GM18907 (cell line): ENCODE results near the gene MAP4K3.
"Not testable (repeated sequence)": the region's sequence is repeated elsewhere in the genome, so short reads cannot be mapped to it uniquely, and the experiment has no call there.

ENCODE experiments used
- ATAC-seq: cut with Tn5 transposase; IDR thresholded peaks from one replicate; pipeline ENCODE4 v1.9.1; 2021; ENCODE audit warnings: mild to moderate bottlenecking, moderate library complexity; ENCODE audit not compliant: unreplicated experiment

Gene MAP4K3

DNA sequence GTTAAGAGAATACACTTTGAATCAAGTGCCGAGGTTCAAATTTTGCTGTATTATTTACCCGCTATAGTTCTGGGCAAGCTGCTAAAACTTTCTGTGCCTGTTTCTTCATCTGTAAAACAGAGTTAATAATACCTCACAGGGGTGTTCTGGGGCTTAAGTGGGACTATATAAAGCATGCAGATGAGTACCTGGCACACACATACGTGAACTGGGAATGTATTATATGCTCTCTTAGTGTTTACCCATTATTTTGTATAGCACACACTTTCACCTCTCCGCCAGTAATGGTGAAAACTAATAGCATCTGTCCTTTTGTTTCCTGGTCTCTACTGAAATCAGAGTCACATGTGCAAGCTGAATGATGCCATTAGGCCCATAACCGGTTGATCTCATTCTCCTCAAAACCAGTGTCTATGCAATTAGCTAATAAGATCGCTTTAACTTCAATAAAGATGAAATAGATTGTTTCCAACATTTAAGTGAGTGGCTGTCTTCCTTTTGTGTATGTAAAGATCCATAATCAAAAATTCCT lies 189.5 kb downstream of the MAP4K3 start:
- no peak for ATAC-seq

DNA sequence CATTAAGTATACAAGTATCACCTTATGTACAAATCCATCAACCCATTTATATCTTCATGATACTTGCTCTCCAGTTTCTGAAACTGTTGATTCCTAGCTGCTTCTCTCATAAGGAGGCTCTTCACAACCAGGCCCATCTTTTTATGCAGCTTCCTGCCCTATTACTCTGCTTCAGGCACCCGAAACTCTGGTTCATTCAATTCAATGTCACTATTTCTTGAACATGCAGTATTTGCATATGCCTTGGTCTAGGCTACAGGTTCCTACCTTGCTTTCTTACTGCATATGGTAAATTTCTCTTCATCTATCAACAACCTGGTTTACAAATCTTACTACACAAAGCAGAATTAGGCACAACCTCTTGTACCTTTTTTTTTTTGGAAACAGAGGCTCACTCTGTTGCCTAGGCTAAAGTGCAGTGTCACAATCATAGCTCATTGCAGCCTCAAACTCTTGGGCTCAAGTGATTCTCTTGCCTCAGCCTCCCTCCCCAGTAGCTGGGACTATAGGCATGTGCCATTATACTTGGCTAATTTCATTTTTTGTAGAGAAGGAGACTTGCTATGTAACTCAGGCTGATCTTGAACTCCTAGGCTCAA lies 190.6 kb downstream of the MAP4K3 start:
- ATAC-seq: peak; percentile 40

DNA sequence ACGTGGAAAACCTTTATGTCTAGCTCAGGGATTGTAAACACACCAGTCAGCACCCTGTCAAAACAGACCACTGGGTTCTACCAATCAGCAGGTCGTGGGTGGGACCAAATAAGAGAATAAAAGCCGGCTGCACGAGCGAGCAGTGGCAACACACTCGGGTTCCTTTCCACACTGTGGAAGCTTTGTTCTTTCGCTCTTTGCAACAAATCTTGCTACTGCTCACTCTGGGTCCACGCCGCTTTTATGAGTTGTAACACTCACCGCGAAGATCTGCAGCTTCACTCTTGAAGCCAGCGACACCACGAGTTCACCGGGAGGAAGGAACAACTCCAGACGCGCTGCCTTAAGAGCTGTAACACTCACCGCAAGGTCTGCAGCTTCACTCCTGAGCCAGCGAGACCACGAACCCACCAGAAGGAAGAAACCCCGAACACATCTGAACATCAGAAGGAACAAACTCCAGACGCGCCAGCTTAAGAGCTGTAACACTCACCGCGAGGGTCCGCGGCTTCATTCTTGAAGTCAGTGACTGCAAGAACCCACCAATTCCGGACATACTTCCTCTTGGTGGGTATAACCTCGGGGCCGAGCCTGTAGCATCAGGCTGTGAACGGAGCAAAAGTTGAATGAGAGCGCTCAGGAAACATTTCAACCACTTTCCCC lies 192.0 kb downstream of the MAP4K3 start:
- ATAC-seq: not testable (repeated sequence)

DNA sequence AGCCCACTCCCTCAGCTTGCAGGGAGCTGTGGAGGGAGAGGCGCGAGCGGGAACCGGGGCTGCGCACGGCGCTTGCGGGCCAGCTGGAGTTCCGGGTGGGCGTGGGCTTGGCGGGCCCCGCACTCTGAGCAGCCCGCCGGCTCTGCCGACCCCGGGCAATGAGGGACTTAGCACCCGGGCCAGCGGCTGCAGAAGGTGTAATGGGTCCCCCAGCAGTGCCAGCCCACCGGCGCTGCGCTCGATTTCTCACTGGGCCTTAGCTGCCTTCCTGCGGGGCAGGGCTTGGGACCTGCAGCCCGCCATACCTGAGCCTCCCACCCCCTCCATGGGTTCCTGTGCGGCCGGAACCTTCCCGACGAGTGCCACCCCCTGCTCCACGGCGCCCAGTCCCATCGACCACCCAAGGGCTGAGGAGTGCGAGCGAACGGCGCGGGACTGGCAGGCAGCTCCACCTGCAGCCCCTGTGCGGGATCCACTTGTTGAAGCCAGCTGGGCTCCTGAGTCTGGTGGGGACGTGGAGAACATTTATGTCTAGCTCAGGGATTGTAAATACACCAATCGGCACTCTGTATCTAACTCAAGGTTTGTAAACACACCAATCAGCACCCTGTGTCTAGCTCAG lies 192.7 kb downstream of the MAP4K3 start:
- not testable (repeated sequence) for ATAC-seq

DNA sequence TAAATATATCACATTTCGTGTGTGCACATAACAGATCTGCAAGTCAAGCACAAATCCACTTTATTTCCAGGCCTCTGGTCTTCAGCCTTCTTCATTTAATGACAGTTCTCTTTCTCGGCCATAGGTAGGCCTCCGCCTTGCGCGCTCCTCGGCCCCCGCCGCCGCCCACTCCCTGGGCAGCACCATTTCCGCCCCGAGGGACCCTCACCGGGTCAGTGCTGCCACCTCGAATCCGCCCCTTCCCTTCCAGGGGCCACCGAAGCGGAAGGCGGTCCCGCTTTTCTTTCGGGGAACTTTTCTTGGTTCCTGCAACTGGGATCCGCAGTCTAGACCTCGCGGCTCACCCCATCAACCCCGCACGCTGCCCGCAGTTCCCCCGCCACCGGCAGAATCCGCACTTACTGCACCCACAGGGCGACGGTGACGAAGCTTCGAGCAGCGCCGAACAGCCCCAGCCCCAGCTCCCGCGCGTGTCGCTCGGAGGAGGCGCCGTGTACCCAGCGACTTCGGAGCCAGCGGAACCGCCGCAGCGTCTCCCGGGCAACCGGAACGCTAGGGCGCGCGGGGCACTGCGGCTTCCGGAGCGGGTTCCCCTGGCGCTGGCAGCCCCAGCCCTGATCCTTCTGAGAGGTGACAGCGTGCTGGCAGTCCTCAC lies 193.5 kb downstream of the MAP4K3 start, which contains the start of gene CDKL4:
Gene CDKL4 (minus strand): TSS at position 502 of the 655 bp plus-strand sequence.
- ATAC-seq: no peak

DNA sequence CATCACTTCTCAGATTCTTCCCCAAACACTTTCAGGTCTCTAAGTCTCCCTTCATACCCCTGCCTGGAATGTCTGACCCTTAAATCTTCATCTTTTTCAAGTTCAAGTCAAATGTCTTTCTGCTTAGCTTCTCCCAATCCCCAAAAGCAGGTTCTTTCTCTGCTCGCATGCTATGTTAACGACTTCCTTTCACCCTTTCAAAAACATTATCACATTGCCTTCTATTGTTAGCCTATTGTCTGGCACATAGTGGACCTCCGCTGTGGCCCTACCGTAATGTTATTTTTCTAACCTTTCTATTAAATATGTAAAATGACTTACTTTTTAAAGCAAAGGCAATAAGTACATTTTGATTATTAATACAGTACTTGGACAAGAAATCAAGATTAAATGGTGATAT lies 195.5 kb downstream of the MAP4K3 start:
- no peak for ATAC-seq

DNA sequence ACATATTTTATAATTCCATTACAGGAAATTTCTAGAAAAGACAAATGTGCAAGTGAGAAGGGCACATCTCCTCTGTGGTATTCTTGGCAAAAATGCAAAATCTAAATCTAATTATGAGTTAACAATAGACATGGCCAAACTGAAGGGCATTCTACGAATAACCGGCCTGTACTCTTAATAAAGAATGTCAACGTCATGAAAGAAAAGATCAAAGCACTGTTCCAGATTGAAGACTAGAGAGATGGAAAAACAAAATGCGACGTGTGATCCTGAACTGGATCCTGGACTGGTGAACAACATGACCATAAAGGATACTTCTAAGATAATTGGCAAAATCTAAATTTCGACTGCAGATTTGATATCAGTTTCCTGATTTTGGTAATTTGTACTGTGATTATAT lies 196.3 kb downstream of the MAP4K3 start:
- no peak for ATAC-seq

DNA sequence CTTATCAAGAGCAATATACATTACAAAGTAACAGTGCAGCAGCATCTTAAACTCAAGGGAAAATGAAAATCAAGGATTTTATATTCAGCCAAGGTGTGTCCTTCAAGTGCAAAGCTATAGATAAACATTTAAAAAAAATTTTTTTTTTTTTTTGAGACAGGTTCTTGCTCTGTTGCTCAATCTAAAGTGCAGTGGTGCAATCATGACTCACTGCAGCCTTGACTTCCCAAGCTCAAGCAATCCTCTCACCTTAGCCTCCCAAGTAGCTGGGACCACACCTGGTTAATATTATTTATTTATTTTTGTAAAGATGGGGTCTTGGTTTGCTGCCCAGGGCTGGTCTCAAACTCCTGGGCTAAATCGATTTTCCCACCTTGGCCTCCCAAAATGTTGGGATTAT lies 202.3 kb downstream of the MAP4K3 start:
- no peak for ATAC-seq

DNA sequence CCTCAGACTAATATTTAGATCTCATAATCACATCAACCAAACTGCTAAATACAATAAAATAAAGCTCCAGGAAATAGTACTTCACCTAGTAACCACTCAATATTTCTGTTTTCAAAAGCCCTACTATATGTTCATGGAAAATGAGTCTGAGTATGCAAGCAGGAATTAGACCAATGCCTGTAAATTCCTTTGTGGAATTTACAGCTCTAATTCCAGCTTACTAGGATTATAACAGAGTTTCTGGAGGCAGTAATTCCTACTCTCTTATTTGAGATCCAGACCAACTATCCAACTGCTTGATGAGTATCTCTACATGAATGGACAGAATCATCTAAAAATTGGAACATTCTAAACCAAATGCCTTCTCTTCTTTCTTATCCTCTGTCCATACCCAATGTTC lies 204.9 kb downstream of the MAP4K3 start:
- no peak for ATAC-seq

DNA sequence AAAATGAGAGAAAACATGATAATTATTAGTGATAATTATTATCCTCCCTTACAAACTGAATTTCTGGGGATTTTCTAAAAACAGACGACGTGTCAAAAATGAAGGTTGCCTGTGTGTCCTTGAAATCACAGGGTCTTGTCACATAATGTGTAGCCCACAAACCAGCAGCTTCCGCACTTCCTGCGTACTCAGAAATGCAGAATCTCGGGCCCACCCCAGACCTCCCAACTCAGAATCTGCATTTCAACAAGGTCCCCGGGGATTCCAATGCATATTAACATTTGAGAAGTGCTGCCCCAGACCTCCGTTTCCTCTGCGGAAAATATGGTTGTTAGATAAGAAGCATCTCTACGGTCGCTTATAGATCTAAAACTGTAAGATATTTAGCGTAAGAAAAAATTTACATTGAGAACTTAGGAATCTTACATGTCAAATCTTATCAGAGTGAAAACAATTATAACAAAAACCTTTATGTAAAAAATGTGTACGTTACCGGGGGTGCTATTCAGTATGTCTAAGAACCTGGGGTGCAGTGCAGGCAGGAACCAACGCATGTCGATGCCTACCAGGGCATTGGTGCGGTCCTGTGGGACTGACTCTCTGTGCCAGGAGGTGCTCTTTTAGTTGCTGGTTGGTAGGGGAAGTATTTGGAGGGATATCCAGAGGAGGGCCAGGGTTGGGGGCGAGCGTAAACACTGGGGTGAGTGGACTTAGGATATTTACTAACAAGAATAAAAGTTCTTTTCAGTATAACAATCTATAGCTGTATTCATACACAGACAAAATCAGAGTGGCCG lies 208.5 kb downstream of the MAP4K3 start:
- peak; percentile 39 for ATAC-seq

DNA sequence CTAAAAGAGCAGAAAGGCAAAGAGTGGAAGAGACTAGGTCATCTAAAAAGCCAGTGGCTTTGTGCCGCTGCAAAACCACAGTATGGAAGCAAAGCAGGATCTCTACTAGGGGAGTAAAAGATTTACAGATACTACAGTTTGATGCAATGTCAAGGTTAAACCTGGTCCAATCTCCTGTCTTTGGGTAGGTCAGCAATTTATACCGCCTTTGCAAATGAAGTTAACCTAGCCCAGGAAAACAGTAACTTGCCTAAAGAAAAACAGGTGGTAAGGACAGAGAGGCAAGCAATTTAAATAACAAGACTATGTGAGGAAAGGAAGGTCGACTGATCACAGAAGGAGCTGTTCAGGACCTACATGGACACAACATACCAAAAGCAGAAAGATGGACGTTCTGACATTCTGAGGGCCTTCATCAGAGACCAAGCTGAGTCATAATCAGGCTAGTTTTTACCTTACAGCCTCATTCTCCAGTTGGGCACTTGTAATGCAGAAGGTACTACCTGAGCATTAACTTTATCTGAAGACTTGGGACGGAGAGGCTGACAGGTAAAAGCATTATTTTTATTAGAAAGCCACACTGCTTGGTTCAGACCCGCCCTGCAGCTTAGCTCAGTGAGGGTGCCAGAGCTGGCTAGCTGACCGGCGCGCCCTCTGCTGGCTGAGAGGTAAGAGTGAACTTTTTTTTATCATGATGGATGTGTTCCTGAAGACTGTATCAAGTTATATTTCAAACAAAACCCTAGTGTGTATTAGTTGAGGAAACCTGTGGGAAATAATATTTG lies 209.3 kb downstream of the MAP4K3 start:
- peak; percentile 87 for ATAC-seq

DNA sequence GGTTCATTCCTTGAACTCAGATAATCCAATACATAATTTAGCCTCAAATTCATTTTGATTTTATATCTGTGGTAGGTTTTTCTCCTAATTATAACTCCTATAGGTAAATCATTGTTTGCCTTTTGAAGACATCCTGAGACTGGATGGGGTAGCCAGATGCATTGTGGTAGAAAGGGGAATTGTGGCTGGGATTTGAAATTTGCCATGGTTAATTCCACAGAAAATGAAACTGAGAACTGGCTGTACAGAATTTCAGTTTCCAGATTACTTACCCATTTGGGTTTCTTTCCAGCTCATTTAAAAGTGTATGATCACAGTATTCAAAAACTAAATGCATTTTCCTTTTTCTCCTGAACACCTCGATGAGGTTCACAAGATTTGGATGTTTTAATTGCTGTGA lies 211.5 kb downstream of the MAP4K3 start:
- ATAC-seq: no peak

DNA sequence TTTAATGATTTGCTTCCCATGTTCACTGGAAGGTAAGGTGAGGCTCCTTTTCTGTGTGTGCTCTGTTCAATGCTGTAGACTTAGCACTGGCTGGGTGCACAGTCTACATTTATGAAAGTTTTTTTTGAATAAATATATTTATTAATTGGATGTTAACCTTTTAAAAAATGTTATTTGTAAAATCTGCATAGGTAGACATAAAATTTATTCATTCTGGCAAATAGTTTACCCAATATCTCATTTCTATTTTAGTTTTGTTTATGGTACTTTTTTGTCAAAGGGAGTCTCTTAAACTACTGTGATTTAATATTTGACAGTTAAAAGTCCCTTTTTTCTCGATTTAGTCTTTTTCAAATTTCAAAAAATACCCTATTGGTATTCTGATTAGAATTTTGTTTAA lies 213.2 kb downstream of the MAP4K3 start:
- no peak for ATAC-seq

DNA sequence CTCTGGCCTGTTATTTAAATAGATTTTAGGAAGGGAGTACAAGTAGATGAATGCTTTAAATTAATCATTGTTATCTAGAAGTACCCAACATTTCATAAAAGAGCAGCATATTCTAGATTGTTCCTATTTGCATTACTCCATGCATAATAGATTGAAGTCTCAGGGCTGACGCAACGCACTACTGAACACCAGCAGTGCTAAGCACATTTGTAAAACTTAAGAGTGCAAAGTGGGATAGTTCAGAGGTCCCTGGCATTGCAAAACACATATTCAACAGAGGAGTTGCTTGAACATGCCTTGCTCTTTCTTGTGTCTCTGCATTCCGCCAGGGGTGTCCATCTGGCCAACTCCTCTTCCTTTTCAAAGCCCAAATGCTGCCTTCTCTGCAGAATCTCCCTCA lies 215.6 kb downstream of the MAP4K3 start:
- ATAC-seq: no peak

DNA sequence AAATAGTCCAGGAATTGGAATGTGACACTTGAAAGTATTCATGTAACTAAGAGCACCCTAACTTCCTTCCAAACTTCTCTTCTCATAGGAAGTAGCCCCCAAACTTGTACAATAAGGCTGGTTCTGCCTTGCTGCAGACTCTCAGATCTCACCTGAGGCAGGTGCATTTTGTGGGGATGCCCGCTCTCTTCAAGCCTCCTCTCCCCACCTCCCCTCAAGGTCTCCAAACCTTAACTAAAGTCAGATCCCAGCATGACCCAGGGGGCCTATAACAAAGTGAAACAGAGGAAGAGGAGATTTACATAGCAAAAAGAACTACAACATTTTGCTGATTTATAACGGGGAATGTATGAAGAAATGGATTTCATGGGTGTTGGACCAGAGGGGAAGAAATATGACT lies 216.9 kb downstream of the MAP4K3 start:
- no peak for ATAC-seq

DNA sequence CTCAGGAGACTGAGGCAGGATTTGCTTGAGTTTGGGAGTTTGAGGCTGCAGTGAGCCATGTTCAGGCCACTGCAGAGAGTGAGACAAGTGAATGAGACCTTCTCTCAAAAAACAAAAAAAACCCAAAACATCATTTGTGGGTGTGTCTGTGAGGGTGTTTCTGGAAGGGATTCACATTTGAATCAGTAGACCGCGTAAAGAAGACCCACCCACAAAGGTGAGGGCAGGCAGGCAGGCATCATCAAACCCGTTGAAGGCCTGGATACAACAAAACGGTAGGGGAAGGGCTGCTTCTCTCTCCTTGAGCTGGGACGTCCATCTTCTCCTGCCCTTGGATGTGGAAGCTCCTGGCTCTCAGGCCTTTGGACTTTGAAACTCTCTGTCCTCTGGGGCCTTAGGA lies 218.7 kb downstream of the MAP4K3 start:
- ATAC-seq: no peak

DNA sequence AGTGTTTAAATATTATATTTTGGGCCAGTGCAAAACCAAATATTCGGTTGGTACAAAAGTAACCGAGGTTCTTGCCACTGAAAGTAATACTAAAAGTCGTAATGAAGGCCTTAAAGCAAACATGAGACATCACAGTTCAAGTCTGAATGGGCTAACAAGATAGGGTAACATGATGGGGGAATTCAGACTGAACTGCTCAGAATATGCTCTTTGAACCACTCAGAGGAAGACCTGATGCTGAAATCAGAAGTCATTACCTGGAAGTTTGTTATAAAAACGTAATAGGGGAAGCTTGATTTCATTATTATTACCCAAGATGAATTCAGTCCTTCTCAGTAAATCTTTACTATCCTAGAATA lies 219.9 kb downstream of the MAP4K3 start:
- ATAC-seq: peak; percentile 52

DNA sequence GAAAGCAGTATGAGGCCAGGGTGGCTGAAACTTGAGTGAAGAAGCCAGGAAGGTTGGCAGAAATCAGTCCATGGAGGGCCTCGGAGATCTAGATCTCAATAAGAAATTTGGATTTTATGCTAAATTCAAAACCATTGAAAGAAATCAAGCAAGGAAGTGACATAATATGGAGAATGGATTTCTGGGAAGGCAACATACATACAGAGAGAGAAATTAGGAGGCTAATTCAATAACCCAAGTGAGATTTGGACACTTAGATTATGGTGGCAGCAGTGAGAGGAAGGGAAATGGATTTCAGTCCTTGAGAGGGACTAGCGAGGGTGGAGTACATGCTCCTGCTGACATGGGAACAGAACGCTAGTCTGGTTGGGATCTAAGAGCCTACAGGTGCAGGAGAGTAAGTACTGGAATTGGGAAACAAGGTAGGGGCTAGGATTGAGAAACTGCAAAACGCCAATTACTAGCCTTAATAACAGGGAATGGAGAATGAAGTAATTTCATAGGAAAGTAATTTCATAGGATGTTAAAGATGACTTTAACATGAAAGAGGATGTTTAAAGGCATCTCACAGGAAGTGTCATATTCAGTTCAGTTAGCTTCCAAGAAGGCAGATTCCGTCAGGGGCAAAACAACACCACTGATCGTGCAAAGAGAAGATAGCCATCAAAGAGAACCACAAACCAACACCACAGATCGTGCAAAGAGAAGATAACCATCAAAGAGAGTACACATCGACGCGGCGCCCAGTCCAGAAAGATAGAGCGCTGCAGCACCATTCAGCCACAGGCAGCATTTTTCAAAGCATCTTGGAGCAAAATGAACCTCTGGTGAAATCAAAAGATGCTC lies 220.5 kb downstream of the MAP4K3 start:
- ATAC-seq: peak; percentile 79

DNA sequence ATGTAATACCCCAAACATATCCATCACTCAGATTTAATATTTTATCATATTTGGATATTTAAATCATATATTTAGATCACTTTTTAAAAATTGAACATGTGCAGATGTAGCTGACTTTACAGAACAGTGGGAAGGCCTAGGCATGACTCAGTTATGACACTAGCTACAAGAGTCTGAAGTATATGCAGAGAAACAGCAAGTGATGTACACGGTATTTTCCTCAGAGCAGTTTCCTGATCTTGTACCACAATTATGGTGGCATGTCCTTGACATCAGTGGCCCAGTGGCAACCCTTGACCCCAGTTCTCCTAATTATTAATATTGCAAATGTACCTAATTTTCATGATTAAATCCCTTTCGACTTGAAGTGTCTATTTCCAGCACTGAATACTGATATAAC lies 221.5 kb downstream of the MAP4K3 start:
- no peak for ATAC-seq
